Activated CD4-positive, alpha-beta T cell treated with anti-CD3 and anti-CD28 coated beads for 4 hours (primary cell): ENCODE measurements around the gene RASL10A.
"Not testable (repeated sequence)": the region's sequence is repeated elsewhere in the genome, so short reads cannot be mapped to it uniquely, and the experiment has no call there.

ENCODE experiments used
- DNase-seq, 2 donors: peaks; one replicate each; pipeline ENCODE4 v3.0.0-alpha.2; 2020

RASL10A gene

GRCh38 chr22:29315286-29316140 is at the start of gene RASL10A:
Gene RASL10A, minus strand, starts transcription at chr22:29315697. Its CDS starts 451 bp downstream, at chr22:29315246.
- DNase-seq: no peak

GRCh38 chr22:29359469-29359868 is 44.0 kb upstream of the RASL10A start:
- DNase-seq: no peak

GRCh38 chr22:29357193-29357890 is 41.8 kb upstream of the RASL10A start:
- not testable (repeated sequence) for DNase-seq

- DNase-seq: no peak
Observed at GRCh38 chr22:29353860-29354259, 38.4 kb upstream of the RASL10A start.

GRCh38 chr22:29353286-29353685 is 37.8 kb upstream of the RASL10A start:
- no peak for DNase-seq

- DNase-seq: no peak
Observed at GRCh38 chr22:29352778-29353177, 37.3 kb upstream of the RASL10A start.

- DNase-seq: no peak
Observed at GRCh38 chr22:29351891-29352290, 36.4 kb upstream of the RASL10A start.

- DNase-seq: no peak
Observed at GRCh38 chr22:29351042-29351441, 35.5 kb upstream of the RASL10A start.

GRCh38 chr22:29348956-29349355 is 33.5 kb upstream of the RASL10A start:
- no peak for DNase-seq

GRCh38 chr22:29348041-29348440 is 32.5 kb upstream of the RASL10A start:
- no peak for DNase-seq

- DNase-seq: no peak
Observed at GRCh38 chr22:29346659-29347058, 31.2 kb upstream of the RASL10A start.

- no peak for DNase-seq
Observed at GRCh38 chr22:29345932-29346331, 30.4 kb upstream of the RASL10A start.

- not testable (repeated sequence) for DNase-seq
Observed at GRCh38 chr22:29344889-29345288, 29.4 kb upstream of the RASL10A start.

GRCh38 chr22:29344137-29344536 is 28.6 kb upstream of the RASL10A start:
- DNase-seq: no peak

GRCh38 chr22:29343313-29343805 is 27.9 kb upstream of the RASL10A start:
- no peak for DNase-seq

- DNase-seq: no peak
Observed at GRCh38 chr22:29342577-29343312, 27.2 kb upstream of the RASL10A start.

- no peak for DNase-seq
Observed at GRCh38 chr22:29342177-29342576, 26.7 kb upstream of the RASL10A start.

GRCh38 chr22:29341849-29342127 is 26.3 kb upstream of the RASL10A start:
- no peak for DNase-seq

- DNase-seq: no peak
Observed at GRCh38 chr22:29341056-29341848, 25.8 kb upstream of the RASL10A start.

- DNase-seq: no peak
Observed at GRCh38 chr22:29340566-29340965, 25.1 kb upstream of the RASL10A start.

- DNase-seq: no peak
Observed at GRCh38 chr22:29339381-29340235, 24.1 kb upstream of the RASL10A start.

- DNase-seq: no peak
Observed at GRCh38 chr22:29338398-29338797, 22.9 kb upstream of the RASL10A start.
